ENCODE data around the gene GPAT3.

DNA sequence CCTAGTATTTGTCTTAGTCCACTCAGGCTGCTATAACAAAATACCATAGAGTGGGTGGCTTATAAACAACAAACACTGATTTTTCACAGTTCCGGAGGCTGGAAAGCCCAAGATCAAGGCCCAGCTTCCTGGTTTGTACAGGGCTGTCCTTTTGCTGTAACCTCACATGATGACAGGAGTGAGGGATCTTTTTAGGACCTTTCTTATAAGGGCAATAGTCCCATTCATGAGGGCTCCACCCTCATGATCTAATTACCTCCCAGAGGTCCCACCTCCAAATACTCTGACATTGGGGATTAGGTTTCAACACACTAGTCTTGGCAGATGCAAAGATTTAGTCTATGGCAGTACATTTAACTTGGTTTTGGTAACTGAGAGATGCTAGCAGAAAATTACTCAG is 20.9 kb downstream of the GPAT3 start:
- TF ChIP-seq, protein P1, sequence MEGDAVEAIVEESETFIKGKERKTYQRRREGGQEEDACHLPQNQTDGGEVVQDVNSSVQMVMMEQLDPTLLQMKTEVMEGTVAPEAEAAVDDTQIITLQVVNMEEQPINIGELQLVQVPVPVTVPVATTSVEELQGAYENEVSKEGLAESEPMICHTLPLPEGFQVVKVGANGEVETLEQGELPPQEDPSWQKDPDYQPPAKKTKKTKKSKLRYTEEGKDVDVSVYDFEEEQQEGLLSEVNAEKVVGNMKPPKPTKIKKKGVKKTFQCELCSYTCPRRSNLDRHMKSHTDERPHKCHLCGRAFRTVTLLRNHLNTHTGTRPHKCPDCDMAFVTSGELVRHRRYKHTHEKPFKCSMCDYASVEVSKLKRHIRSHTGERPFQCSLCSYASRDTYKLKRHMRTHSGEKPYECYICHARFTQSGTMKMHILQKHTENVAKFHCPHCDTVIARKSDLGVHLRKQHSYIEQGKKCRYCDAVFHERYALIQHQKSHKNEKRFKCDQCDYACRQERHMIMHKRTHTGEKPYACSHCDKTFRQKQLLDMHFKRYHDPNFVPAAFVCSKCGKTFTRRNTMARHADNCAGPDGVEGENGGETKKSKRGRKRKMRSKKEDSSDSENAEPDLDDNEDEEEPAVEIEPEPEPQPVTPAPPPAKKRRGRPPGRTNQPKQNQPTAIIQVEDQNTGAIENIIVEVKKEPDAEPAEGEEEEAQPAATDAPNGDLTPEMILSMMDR (conservative IDR thresholded peaks at IDR 0.05; ENCODE audit: low read depth, low read length) = no peak
- TF ChIP-seq EZH2 (IDR thresholded peaks at IDR 0.05; ENCODE audit: low read length, unreplicated experiment) (no peak), EZH2phosphoT487 (IDR thresholded peaks at IDR 0.05; ENCODE audit: borderline replicate concordance, low read length) (no peak)

Measured in PC-3 (cell line).